WTC11 (cell line): Measurements from ENCODE around the gene MAP4K1. TPM values are rescaled to one million over a fixed set of nuclear protein-coding genes. Genes with fewer than 3 reads are reported as not detected.
"Not testable (repeated sequence)": the region's sequence is repeated elsewhere in the genome, so short reads cannot be mapped to it uniquely, and the experiment has no call there.

Experiments used
- ATAC-seq: fragments of 200-7000 bp; cut with Tn5 transposase; 2 replicates; pipeline ENCODE4 v1.10.0; 2021; ENCODE audit warnings: mild to moderate bottlenecking, moderate library complexity
- CTCF ChIA-PET: fragments of 300-600 bp; sonication (Branson Sonifier 250); formaldehyde crosslinking; loops from one replicate; lab custom pipeline; 2021; ENCODE audit warnings: antibody characterized with exemption; lab: Charles Lee
- POLR2A ChIA-PET: fragments of 350-600 bp; sonication (Branson Sonifier 250); formaldehyde crosslinking; loops from one replicate; lab custom pipeline; 2021; ENCODE audit warnings: antibody characterized with exemption; lab: Charles Lee
- DNase-seq: peaks from one replicate; pipeline ENCODE4 v3.0.0; 2021; ENCODE audit warnings: low spot score
- H3K27ac Mint-ChIP-seq: 2 replicates; pipeline ENCODE4 v1.8.0; 2021; ENCODE audit warnings: mixed read lengths
- H3K27me3 Mint-ChIP-seq: 2 replicates; pipeline ENCODE4 v1.8.0; 2021; ENCODE audit warnings: low read depth, mild to moderate bottlenecking, moderate library complexity, mixed read lengths
- H3K36me3 Mint-ChIP-seq: 2 replicates; pipeline ENCODE4 v1.8.0; 2021; ENCODE audit warnings: mixed read lengths
- H3K4me1 Mint-ChIP-seq: 2 replicates; pipeline ENCODE4 v1.8.0; 2022; ENCODE audit warnings: mixed read lengths
- H3K4me3 Mint-ChIP-seq: 2 replicates; pipeline ENCODE4 v1.8.0; 2021; ENCODE audit warnings: mild to moderate bottlenecking, moderate library complexity, mixed read lengths
- H3K9me3 Mint-ChIP-seq: 2 replicates; pipeline ENCODE4 v1.8.0; 2021; ENCODE audit warnings: mixed read lengths
- FOXK1 ChIP-seq: sonication (generic); formaldehyde crosslinking; IDR thresholded peaks from 2 replicates; pipeline ENCODE4 v1.8.0; 2022; ENCODE audit warnings: mild to moderate bottlenecking, moderate library complexity, missing genetic modification reagents
- GABPB1 ChIP-seq: sonication (generic); formaldehyde crosslinking; IDR thresholded peaks from 2 replicates; pipeline ENCODE4 v1.8.1; 2023; ENCODE audit warnings: mild to moderate bottlenecking, missing genetic modification reagents
- HMGA2 ChIP-seq: fragments of 250-450 bp; sonication (Bioruptor Pico); IDR thresholded peaks from 2 replicates; pipeline ENCODE4 v1.4.0; 2021; ENCODE audit warnings: mild to moderate bottlenecking, moderate library complexity
- JUN ChIP-seq: sonication (generic); formaldehyde crosslinking; IDR thresholded peaks from 2 replicates; pipeline ENCODE4 v1.8.0; 2023; ENCODE audit warnings: mild to moderate bottlenecking, missing genetic modification reagents
- KAT7 ChIP-seq: sonication (generic); formaldehyde crosslinking; IDR thresholded peaks from 2 replicates; pipeline ENCODE4 v1.8.1; 2023; ENCODE audit warnings: missing genetic modification reagents, mild to moderate bottlenecking, borderline replicate concordance
- NR3C1 ChIP-seq: sonication (generic); formaldehyde crosslinking; conservative IDR thresholded peaks from 2 replicates; pipeline ENCODE4 v1.8.1; 2023; ENCODE audit warnings: low read depth, mild to moderate bottlenecking, missing genetic modification reagents
- OVOL2 ChIP-seq: fragments of 250-450 bp; sonication (Bioruptor Pico); IDR thresholded peaks from 2 replicates; pipeline ENCODE4 v1.9.0; 2021; ENCODE audit warnings: mild to moderate bottlenecking, borderline replicate concordance
- TEAD4 ChIP-seq: sonication (generic); formaldehyde crosslinking; IDR thresholded peaks from 2 replicates; pipeline ENCODE4 v1.8.0; 2022; ENCODE audit warnings: mild to moderate bottlenecking, missing genetic modification reagents
- ZNF121 ChIP-seq: sonication (generic); formaldehyde crosslinking; IDR thresholded peaks from 2 replicates; pipeline ENCODE4 v1.8.0; 2023; ENCODE audit warnings: missing genetic modification reagents
- ZNF219 ChIP-seq: sonication (generic); formaldehyde crosslinking; IDR thresholded peaks from 2 replicates; pipeline ENCODE4 v1.8.0; 2023; ENCODE audit warnings: missing genetic modification reagents, mild to moderate bottlenecking, borderline replicate concordance
- ZNF263 ChIP-seq: sonication (generic); formaldehyde crosslinking; IDR thresholded peaks from 2 replicates; pipeline ENCODE4 v1.8.1; 2022; ENCODE audit warnings: low read depth, mild to moderate bottlenecking, moderate library complexity, missing genetic modification reagents
- total RNA-seq: library from RNA; stranded (reverse); gene quantifications from 3 replicates; pipeline ENCODE4 v1.2.3, GENCODE V29; 2021
- TF ChIP-seq, protein P1 (sequence below): sonication (generic); formaldehyde crosslinking; IDR thresholded peaks from 2 replicates; pipeline ENCODE4 v1.8.1; 2023; ENCODE audit warnings: mild to moderate bottlenecking, missing genetic modification reagents, moderate library complexity
- TF ChIP-seq, protein P2 (sequence below): sonication (generic); formaldehyde crosslinking; IDR thresholded peaks from 2 replicates; pipeline ENCODE4 v1.8.1; 2023; ENCODE audit warnings: mild to moderate bottlenecking, missing genetic modification reagents
- TF ChIP-seq, protein P3 (sequence below): sonication (generic); formaldehyde crosslinking; conservative IDR thresholded peaks from 2 replicates; pipeline ENCODE4 v1.8.1; 2022; ENCODE audit warnings: mild to moderate bottlenecking, missing genetic modification reagents
- TF ChIP-seq, protein P4 (sequence below): fragments of 200-600 bp; IDR thresholded peaks from 2 replicates; pipeline ENCODE4 v1.8.0; 2022; ENCODE audit warnings: antibody characterized with exemption

The MAP4K1 gene
- total RNA-seq, 1 experiment from 2014 or later = 14.0 TPM

DNA sequence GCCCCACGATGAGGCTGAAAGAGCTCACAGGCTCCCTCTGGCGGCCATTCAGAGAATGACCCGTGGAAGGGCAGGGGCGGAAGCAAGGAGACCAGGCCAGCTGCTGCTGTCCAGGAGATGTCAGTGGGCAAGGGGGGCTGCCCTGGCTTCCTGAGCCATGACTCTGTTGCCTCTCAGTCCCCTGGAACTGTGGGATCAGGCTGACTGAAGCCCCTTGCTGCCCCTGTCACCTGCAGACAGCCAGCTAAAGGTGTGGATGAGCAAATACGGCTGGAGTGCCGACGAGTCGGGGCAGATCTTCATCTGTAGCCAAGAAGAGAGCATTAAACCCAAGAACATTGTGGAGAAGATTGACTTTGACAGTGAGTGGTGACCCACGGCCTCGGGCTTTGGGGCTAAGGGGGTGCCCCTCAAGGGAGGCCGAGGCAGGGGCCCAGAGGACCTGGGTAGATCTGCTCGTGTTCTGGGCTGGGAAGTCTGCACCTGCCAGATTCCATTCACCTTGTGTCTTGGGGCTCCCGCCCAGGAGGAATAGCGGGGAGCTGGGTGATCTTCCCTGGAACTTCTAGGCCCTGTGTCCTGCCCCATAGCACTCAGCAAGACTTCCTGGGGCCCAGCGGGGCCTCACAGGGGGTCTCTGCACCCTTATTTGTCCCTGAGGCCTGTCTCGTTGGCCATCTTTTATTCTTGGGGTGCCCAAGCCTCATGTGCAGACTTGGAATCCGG is 17.2 kb upstream of the MAP4K1 start:
- POLR2A ChIA-PET = interaction anchor here (0.5 to 1.5 kb wide), 6 partner anchors 16 to 232 kb away, joined by 3 to 7 read pairs (median 3); partner anchors contain the start of genes EIF3K and FAM98C
- Mint-ChIP-seq H3K4me3 (no peak overlapping the region), H3K4me1 (peaks cover 34% of the 10 kb centered on the region)

DNA sequence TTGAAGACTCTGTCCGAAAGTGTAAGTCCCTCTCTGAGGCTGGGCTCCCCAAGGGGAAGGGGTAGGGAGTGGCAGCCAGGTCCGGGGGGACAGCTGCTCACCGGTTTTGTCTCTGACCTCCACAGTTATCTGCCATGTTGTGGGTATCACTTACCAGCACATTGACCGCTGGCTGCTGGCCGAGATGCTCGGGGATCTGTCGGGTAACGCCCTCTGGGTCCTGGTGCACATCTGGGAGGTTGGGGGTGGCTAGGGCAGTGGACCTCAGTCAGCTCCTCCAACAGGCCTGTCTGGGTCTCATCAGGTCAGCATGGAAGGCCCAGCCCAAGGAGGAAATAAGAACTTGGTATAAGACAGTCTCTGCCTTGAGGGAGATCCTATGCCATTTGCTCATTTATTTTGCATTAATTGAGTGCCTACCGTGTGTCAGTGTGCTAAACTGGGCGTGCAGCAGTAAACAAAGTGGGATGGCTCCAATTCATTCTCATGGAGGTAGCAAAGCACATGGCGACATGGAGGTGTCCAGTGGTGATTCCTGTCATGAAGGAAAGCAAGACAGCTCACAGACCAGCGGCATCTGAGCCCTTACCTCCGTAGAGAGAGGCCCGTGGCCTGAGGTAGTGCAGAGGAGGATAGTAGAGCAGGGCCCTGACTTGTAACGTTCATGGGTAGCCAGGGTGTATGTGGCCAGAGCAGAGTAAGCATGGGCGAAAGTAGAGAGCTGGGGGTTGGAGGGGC is 14.9 kb upstream of the MAP4K1 start:
- POLR2A ChIA-PET = no interaction called here
- H3K4me3 Mint-ChIP-seq = no peak overlapping the region
- H3K9me3 Mint-ChIP-seq = no peaks in the 10 kb centered on the region
- H3K27me3 Mint-ChIP-seq = no peaks in the 10 kb centered on the region
- no peak for ATAC-seq
- H3K36me3 Mint-ChIP-seq = peaks cover 62% of the 10 kb centered on the region
- H3K4me1 Mint-ChIP-seq = peaks cover 34% of the 10 kb centered on the region
- TF ChIP-seq, protein P1, sequence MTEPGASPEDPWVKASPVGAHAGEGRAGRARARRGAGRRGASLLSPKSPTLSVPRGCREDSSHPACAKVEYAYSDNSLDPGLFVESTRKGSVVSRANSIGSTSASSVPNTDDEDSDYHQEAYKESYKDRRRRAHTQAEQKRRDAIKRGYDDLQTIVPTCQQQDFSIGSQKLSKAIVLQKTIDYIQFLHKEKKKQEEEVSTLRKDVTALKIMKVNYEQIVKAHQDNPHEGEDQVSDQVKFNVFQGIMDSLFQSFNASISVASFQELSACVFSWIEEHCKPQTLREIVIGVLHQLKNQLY (CRISPR knock-in tag) = no peak
- TF ChIP-seq TEAD4 (CRISPR knock-in tag) = no peak
- no peak for TF ChIP-seq GABPB1
- no peak for TF ChIP-seq ZNF263
- TF ChIP-seq KAT7 (CRISPR knock-in tag) = no peak
- TF ChIP-seq FOXK1 = no peak
- TF ChIP-seq JUN (CRISPR knock-in tag) = no peak
- no peak for DNase-seq
- peak overlapping the region; percentile 29; the same call in 1 of the 2 replicates for H3K27ac Mint-ChIP-seq
- CTCF ChIA-PET = interaction anchor here (5.0 kb wide), 1 partner anchor 230 kb away, joined by 74 read pairs; the partner anchor contains the start of gene FAM98C

More for the DNA sequence above, 17.2 kb upstream of the MAP4K1 start:
- no peaks in the 10 kb centered on the region for H3K27me3 Mint-ChIP-seq
- DNase-seq = peak; percentile 84
- peak overlapping the region; percentile 91 for H3K27ac Mint-ChIP-seq
- H3K9me3 Mint-ChIP-seq = no peaks in the 10 kb centered on the region
- peak; percentile 23; the same call in 1 of the 2 replicates for ATAC-seq
- CTCF ChIA-PET = interaction anchor here (0.5 to 5.6 kb wide), 43 partner anchors 9 to 857 kb away, joined by 3 to 101 read pairs (median 6); partner anchors contain the start of genes ACTN4, EIF3K, FAM98C and GGN
- TF ChIP-seq, protein P2, sequence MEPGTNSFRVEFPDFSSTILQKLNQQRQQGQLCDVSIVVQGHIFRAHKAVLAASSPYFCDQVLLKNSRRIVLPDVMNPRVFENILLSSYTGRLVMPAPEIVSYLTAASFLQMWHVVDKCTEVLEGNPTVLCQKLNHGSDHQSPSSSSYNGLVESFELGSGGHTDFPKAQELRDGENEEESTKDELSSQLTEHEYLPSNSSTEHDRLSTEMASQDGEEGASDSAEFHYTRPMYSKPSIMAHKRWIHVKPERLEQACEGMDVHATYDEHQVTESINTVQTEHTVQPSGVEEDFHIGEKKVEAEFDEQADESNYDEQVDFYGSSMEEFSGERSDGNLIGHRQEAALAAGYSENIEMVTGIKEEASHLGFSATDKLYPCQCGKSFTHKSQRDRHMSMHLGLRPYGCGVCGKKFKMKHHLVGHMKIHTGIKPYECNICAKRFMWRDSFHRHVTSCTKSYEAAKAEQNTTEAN (CRISPR knock-in tag) = no peak
- TF ChIP-seq OVOL2 (CRISPR knock-in tag) = no peak
- TF ChIP-seq, protein P1 (CRISPR knock-in tag) = no peak
- TF ChIP-seq, protein P3, sequence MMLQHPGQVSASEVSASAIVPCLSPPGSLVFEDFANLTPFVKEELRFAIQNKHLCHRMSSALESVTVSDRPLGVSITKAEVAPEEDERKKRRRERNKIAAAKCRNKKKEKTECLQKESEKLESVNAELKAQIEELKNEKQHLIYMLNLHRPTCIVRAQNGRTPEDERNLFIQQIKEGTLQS = no peak
- no peak for TF ChIP-seq ZNF219 (CRISPR knock-in tag)
- TF ChIP-seq HMGA2 (CRISPR knock-in tag) = no peak
- TF ChIP-seq, protein P4, sequence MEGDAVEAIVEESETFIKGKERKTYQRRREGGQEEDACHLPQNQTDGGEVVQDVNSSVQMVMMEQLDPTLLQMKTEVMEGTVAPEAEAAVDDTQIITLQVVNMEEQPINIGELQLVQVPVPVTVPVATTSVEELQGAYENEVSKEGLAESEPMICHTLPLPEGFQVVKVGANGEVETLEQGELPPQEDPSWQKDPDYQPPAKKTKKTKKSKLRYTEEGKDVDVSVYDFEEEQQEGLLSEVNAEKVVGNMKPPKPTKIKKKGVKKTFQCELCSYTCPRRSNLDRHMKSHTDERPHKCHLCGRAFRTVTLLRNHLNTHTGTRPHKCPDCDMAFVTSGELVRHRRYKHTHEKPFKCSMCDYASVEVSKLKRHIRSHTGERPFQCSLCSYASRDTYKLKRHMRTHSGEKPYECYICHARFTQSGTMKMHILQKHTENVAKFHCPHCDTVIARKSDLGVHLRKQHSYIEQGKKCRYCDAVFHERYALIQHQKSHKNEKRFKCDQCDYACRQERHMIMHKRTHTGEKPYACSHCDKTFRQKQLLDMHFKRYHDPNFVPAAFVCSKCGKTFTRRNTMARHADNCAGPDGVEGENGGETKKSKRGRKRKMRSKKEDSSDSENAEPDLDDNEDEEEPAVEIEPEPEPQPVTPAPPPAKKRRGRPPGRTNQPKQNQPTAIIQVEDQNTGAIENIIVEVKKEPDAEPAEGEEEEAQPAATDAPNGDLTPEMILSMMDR = peak; percentile 97
- no peak for TF ChIP-seq NR3C1 (CRISPR knock-in tag)
- peaks cover 46% of the 10 kb centered on the region for H3K36me3 Mint-ChIP-seq

DNA sequence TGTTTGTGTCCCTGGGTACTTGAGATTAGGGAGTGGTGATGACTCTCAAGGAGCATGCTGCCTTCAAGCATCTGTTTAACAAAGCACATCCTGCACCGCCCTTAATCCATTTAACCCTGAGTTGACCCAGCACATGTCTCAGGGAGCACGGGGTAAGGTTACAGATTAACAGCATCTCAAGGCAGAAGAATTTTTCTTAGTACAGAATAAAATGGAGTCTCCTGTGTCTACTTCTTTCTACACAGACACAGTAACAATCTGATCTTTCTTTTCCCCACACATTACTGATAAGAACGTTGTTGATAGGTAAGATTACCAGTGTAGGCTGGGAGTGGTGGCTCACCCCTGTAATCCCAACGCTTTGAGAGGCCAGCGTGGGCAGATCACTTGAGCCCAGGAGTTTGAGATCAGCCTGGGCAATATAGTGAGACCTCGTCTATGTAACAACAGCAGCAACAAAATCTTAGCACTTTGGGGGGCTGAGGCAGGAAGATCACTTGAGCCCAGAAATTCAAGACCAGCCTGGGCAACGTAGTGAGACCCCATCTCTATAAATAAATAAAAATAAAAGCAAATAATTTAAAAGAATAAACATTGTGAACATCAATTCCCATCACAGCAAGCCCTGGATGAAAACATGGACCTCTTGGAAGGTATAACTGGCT is 14.2 kb upstream of the MAP4K1 start:
- not testable (repeated sequence) for H3K27me3 Mint-ChIP-seq, DNase-seq, H3K9me3 Mint-ChIP-seq, ATAC-seq
- H3K36me3 Mint-ChIP-seq = peaks cover 65% of the 10 kb centered on the region
- TF ChIP-seq ZNF121 (CRISPR knock-in tag) = peak; percentile 36; the same call in 1 of the 2 replicates
- TF ChIP-seq, all 79 proteins: peak for 1; not testable (repeated sequence) for 78
- POLR2A ChIA-PET, H3K4me3 Mint-ChIP-seq, CTCF ChIA-PET: not testable (repeated sequence)
- H3K27ac Mint-ChIP-seq = peak overlapping the region; percentile 57
- H3K4me1 Mint-ChIP-seq = peaks cover 29% of the 10 kb centered on the region

DNA sequence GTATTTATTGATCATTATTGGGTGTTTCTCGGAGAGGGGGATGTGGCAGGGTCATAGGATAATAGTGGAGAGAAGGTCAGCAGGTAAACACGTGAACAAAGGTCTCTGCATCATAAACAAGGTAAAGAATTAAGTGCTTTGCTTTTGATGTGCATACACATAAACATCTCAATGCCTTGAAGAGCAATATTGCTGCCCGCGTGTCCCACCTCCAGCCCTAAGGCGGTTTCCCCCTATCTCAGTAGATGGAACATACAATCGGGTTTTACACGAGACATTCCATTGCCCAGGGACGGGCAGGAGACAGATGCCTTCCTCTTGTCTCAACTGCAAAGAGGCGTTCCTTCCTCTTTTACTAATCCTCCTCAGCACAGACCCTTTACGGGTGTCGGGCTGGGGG is 13.5 kb upstream of the MAP4K1 start:
- ATAC-seq, H3K4me3 Mint-ChIP-seq, CTCF ChIA-PET, H3K27me3 Mint-ChIP-seq, H3K9me3 Mint-ChIP-seq, POLR2A ChIA-PET, DNase-seq: not testable (repeated sequence)
- Mint-ChIP-seq H3K27ac (peak overlapping the region; percentile 57), H3K4me1 (peaks cover 23% of the 10 kb centered on the region), H3K36me3 (peaks cover 69% of the 10 kb centered on the region)
